NCI-H1105 (cell line): Measurements from ENCODE around the gene C3orf80.
"Not testable (repeated sequence)": the region's sequence is repeated elsewhere in the genome, so short reads cannot be mapped to it uniquely, and the experiment has no call there.

ENCODE experiments used
- DNase-seq: peaks from one replicate; lab custom pipeline; 2025; lab: John Stamatoyannopoulos, UW

Gene C3orf80

DNA sequence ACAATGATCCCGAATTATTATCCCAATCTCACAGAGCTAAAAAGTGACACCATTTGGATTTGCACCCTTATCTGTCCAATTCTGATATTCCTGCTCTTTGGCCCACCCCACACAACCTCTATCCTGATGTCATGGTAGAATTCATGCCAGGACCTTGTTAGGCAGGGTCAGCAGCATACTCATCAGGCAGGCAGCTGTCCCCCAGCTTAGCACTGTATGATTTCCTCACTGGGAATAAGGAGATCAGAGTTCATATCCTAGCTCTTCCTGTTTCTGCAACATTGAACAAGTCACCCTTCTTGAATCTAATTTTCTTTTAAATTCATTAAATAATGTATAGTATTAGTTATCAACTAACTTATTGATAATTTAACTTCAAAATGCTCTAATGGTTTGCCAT lies 12.0 kb upstream of the C3orf80 start:
- no peak for DNase-seq

DNA sequence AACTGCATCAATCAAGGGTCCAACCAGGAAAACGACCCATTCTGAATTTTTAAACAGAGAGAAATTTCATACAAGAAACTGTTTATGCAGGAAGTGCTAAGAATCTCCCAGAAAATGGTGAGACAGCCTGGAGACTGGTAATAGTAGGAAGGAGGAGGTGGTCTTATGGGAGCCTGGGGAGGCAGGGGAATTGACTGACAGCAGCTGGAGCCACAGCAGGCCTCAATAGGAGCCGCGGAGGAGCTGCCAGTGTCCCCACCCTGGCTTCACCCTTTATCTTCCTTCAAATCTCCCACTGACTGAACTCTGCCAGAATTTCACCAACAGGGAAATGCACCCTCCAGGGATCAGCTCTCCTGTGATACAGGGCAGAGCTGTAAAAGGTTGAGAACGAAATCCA lies 7.5 kb upstream of the C3orf80 start:
- DNase-seq = no peak

DNA sequence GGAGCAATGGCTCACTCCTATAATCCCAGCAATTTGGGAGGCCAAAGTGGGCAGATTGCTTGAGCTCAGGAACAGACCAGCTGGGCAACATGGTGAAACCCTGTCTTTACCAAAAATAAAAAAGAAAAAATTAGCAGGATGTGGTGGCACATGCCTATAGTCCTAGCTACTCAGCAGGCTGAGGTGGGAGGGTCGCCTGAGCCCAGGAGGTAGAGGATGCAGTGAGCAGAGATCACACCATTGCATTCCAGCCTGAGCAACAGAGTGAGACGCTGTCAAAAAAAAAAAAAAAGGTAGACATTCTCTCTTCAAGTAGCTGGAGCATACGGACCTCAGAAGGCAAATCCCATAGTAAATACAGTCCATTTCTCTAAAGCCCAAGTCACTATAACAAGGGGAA lies 7.1 kb upstream of the C3orf80 start:
- DNase-seq = no peak

DNA sequence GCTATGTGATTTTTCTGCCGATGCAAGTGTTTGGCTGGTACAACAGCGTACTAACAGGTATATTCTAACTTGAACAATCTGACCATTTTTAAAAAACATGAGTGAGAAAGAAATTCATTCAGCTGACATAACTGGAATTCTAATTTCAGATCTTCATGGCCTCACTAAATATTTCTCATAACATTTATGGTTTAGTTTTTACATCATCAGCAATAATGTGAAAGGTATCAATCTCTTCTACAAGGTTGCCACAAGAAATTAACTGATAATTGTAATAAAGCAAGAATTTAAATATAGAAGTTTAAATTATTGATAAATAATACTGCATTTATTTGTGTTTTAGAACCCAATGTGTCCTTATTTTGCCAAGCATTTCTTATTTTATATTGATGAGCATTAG lies 5.2 kb upstream of the C3orf80 start:
- no peak for DNase-seq

DNA sequence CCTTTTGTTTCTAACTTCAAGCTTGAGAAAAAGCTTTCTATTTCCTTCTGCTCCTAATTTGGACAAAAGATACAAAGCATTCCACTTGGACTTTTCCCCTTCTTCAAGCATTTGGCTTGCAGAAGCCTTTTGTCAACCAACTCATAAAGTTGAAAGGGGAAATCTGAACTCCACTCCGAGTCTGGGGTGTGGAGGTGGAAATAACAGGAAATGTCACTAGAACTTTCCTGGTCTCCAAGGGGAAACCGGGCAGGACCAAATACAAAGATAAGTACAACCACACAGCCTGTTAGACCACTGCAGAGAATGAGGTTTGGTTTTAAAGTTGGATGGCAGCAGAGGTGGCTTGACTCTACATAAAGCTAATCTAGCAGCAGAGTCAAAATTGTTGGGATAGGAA lies 4.2 kb upstream of the C3orf80 start:
- no peak for DNase-seq

DNA sequence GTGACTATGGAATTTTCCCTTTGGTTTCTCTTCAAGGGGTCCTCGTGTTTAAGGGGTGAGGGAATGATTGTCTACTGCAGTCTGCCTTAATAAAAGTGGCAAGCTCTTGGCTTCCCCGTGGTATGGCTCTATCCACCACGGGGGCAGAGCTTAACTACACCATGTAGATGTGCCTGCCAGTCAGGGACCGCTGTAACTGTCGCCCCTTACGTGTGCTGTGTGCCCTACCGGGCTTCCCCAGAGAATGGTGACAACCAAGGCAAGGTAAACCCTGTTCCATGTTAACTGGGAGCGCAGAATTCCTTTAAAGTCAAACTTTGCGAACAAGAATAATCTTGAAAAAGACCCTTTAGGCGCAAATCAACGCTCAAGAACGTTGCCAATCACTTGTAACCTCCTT lies 966 bp upstream of the C3orf80 start:
- DNase-seq = no peak

DNA sequence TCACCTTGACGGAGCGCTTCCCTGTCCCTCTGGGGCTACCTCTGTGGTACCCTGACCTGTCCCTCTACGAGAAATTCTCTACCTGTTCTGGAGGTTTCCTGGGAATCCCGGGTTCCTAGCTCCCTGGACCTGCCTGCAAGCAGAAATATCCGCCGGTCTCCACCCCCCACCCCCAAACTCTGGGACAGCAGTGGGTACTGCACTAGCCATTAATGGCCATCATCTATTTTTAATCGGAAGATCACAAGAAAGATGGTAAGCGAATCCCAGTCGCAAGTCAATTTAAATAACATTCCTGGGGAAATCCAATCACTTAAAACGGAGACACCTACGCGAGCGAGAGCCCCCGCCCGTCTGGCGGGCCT lies 429 bp upstream of the C3orf80 start:
- DNase-seq = no peak

DNA sequence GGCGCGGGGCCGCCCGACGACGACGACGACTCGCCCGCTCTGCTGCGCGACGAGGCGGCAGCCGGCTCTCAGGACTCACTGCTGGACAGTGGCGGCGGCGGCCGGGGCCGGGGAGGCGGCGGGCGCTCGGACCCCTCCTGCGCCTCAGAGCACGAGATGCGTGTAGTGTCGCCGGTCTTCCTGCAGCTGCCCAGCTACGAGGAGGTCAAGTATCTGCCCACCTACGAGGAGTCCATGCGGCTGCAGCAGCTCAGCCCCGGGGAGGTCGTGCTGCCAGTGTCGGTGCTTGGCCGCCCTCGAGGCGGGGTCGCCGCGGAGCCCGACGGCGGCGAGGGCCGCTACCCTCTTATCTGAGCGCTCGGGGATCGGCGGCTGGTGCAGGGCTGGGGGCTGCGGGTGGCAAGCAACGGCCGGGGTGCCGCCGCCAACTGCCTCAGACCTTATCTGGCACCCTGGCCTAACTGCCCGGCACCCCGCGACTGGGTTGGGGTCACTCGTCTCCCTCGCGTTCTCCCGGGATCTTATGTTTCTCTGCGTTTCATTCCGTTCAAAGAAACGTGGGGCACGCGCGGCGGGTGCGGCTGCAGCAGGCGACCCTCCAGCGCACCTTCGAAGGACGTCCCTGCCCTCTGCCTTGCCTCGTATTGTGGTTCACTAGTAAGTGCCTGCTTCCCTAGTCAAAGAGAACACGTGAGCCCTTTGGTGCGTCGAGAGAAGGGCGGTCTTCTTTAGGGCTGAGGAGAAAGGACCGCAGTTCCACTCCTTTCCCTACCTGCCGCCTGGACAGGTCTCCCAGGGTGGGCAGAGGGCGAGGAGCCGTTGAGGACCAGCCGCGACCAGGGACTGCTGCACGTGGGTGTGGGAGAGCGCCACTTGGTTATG lies 1.0 kb downstream of the C3orf80 start:
- peak; percentile 42 for DNase-seq

DNA sequence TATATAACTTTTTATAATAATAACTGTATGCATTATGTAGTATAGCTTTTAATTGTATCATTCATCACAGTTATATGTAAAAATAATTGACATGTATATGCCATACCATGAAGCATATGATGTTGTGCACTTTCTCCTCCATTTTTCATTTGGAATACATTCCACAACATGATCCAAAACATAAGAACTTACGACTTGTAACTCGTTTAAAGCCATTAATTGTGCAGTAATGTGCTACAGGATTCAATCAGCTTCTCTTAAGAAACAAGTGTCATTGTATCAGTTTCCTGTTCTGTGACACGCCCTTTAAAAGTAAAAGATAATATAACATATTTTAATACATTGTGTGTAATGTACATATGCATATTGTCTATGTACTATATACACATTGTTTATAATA lies 2.2 kb downstream of the C3orf80 start:
- no peak for DNase-seq

DNA sequence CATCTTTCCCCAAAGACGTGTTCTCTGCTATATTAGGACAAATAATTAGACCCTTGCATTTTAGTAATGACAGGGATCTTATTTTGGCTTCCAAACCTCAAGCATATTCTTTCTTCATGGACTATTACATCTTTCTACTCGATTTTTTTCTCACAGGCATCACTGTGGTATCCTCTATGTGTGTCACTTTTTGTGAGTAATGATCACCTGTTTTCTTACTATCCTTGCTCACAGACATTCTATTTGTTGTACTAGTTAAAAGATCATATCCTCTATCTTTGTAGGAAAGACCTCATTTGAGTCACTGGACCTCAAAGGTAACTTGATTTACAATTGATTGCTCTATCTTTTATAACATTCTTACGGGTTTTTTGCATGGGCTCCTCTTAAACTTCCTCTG lies 6.8 kb downstream of the C3orf80 start:
- DNase-seq = no peak

DNA sequence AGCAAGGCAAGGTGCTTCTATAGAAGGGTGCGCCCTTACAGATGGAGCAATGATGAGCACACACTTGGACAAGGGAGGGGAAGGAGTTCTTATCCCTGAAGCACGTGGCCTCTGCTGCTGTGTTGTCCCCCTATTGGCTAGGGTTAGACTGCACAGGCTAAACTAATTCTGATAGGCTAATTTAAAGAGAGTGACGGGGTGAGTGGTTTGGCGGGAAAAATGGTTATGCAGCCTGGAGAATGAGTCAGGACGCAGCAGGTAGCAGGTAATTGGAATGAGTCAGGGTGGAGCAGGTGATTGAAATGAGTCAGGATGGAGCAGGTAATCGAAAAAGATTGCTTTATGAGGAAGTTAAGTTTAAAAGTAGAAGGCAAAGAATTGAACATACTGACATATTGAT lies 15.5 kb downstream of the C3orf80 start:
- DNase-seq = not testable (repeated sequence)

DNA sequence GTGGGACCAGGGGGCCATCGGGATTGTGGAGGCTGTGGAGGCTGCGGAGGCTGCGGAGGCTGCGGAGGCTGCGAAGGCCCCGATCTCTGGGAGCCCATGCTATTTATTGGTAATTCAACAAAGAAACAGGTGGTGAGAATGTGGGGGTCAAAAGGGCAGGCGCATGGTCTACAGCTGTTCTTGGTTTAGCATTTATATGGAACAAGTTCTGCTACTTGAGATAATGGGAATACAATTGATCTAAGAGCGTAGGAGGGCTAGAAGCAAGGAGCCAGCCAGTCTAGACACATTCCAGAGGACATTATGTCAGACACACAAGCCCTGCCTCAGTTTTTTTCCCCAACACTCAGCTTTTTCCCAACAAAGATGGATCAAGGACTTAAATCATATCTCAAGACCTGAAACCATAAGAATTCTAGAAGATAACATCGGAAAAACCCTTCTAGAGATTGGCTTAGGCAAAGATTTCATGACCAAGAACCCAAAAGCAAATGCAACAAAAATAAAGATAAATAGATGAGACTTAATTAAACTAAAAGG lies 20.1 kb downstream of the C3orf80 start:
- no peak for DNase-seq

DNA sequence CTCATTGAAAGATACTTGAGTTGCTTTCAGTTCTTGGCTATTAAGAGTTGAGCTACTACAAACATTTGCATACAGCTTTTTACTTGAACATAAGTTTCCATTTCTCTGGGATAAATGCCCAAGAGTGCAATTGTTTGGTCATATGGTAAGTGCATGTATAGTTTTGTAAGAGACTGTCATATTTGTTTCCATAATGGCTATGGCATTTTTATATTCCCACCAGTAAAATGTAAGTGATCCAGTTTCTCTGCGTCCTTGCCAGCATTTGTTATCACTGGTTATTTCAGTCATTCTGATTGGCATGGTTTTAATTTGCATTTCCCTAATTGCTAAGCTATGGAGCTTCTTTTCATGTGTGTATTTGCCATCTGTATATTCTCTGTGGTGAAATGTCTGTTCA lies 22.5 kb downstream of the C3orf80 start:
- no peak for DNase-seq

DNA sequence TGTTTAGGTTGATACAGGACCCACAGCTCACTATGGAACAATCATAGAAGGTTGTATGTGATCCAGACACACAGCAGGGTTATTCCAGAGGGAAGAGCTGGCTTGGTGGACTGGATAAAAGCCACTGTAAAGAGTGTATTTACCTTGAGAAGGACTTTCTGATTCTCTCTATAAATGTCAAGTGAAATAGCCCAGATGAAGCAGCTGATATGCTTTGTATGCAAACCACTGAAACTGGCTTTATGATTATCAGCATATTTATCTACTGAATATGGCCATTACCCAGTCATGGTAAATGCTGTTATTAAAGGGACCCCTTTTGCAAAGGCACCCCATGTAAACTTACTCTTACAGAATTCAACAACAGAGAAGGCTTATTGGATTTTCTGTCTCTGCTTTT lies 28.1 kb downstream of the C3orf80 start:
- no peak for DNase-seq

DNA sequence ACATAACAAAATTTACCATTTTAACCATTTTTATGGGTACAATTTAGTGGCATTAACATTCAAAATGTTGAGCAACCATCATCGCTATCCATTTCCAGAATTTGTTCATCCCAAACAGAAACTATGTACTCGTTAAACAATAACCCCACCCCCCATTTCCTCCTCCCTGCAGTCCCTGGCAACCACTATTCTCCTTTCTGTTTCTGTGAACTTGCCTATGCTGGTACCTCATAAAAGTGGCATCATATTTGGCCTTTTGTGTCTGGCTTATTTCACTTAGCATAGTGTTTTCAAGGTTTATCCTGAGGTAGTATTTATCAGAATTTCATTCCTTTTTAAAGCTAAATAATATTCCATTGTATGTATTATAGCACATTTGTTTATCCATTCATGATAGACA lies 32.4 kb downstream of the C3orf80 start:
- DNase-seq = no peak

DNA sequence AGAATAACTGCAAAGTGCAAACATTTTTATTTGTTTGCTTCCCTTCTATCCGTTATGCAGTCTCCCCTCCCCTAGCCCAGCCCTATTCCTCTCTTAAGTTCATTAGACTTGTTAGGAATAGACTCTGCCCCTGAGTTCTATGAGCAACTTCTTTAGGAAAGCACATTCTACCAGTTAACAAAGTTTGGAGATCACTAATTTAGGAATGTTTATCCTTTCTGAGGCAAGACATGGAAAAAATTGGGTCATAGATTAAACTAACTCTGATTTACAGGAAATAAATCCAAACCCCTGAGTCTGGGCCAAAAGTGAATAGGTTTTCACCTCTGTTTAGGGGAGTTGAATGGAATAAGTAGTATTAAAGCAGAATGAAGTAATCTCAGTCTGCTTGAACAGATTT lies 34.4 kb downstream of the C3orf80 start:
- no peak for DNase-seq

DNA sequence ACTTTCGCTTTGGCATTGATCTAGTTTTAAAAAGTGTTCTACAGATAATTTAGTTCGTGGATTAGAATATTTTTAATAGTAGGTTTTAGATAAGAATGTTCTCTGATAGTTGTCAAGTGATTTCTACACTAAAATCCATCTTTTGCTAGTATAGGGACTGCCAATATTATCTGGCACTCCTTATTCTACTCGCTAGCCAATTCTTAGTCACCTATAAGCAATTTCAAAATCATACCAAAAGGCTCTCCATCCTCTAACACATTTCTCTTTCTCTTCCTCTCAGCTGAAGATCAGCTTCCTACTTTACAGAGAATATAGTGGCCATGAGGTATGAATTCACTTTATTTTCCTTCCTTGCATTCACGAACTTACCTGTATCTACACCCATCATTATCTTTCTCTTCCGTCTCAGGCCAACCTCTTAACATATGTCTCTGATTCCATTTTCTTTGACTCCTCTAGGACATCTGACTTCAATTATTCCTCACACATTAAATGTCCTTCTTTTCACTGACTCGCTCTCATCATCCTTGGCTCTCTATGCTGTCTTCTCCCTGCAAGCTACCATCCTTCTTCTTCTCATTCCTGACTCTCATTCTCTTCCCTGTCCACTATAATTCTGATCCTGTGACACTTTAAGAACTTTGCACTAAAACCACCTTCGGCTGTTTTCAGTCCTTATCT lies 35.5 kb downstream of the C3orf80 start:
- no peak for DNase-seq

DNA sequence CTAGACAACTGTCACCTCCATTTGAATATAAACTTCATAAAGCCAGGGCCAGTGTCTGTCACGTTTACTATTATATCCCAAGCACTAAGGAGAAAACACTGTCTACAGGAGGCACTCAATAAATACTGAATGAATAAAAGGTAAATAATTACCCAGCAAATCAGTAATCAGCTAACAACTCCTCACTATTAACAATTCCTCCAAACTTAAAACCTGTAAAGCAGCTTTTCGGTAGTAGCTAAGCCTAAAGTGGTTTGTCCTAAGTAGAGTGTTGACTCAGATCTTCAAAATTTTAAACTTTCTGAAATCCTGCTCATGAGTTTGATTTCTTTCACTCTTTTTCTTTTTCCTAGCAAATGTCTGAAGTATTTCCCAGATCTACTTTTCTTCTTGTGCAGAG lies 39.9 kb downstream of the C3orf80 start:
- DNase-seq = no peak
